HG02623 (cell line): ENCODE results near the gene SPATS2L.

Experiments
- ATAC-seq: cut with Tn5 transposase; IDR thresholded peaks from one replicate; pipeline ENCODE4 v1.9.1; 2021; ENCODE audit warnings: moderate library complexity; ENCODE audit not compliant: unreplicated experiment

SPATS2L gene

GRCh38 chr2:200438251-200438650 lies 131.8 kb downstream of the SPATS2L start:
- ATAC-seq, result no peak

DNA sequence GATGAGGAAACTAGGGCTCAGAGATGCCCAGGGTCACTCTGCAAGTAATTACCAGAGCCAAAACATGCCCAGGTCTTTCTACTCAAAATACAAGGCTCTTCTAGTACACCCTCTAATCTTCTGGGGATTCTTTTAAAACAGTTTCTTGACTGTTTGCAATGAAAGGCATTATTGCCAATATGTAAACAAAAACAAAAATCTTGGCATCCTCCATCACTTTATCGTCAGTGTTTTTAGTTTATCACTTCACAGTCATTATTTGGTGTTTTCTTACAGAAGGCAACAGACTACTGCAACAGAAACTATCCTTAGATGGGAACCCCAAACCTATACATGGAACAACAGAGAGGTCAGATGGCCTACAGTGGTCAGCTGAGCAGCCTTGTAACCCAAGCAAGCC lies 132.4 kb downstream of the SPATS2L start:
- ATAC-seq, result no peak

GRCh38 chr2:200439981-200440380 lies 133.5 kb downstream of the SPATS2L start:
- ATAC-seq, result no peak

- no peak for ATAC-seq
Measured at GRCh38 chr2:200442471-200442870, 136.0 kb downstream of the SPATS2L start.

- ATAC-seq, result no peak
Measured at GRCh38 chr2:200443376-200443775, 136.9 kb downstream of the SPATS2L start.

- ATAC-seq, result no peak
Measured at GRCh38 chr2:200443916-200444315, 137.4 kb downstream of the SPATS2L start.

DNA sequence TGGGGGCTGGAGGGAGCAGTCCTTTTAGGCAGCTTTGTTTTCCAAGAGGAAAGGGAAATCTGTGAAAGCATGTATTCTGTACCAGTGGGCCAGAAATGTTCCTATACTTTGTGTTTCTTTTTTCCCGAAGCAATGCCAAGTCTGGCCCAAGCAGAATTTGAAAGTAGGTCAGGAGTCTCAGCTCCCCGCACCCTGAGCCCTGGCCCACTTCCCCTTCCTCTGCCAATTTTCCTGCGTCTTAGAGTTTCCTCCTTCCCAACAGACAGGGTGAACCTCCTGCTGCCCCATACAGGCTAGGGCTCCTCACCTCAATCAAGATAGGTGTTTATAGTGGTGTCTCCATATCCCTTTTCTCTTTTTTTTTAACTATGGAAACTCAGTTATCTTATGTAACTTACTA lies 138.0 kb downstream of the SPATS2L start:
- no peak for ATAC-seq

DNA sequence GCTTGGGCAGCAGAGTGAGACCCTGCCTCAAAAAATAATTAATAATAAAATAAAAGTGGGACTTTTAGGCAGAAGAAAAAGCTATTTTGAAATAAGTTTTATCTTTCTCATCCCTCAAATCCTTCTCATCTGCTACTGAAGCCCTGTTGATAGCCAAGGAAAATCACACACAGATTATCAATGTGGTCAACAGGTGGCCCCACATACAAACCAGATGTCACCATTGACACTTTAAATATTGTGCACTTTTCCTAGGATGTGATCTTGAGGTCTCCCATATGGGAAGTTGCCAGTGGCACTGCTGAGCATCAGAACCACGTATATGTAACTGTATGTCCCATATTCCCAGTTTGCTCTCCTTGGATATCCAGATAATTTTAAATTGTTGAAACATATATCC lies 138.8 kb downstream of the SPATS2L start:
- no peak for ATAC-seq

DNA sequence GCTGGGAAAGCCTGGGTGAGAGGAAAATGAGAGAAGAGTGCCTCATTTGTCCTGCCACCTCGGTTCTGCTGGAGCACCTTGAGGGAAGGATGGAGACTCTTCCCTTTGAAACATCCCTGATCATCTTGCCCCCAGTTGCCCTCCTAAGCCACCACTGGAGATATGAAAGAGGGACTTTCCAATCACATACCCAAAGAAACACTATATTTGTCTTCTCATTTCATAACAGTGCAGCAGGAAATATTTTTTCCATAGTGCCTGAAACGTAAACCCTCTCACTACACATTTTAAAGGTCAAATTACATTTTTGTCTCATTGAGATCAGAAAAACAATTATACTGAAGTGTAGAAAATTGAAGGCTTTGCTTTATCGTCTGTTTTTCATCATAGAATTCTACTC lies 140.1 kb downstream of the SPATS2L start:
- ATAC-seq, result no peak

- no peak for ATAC-seq
Measured at GRCh38 chr2:200447139-200447855, 140.8 kb downstream of the SPATS2L start.

- ATAC-seq, result no peak
Measured at GRCh38 chr2:200448455-200448854, 142.0 kb downstream of the SPATS2L start.

GRCh38 chr2:200449149-200449548 lies 142.7 kb downstream of the SPATS2L start:
- no peak for ATAC-seq

DNA sequence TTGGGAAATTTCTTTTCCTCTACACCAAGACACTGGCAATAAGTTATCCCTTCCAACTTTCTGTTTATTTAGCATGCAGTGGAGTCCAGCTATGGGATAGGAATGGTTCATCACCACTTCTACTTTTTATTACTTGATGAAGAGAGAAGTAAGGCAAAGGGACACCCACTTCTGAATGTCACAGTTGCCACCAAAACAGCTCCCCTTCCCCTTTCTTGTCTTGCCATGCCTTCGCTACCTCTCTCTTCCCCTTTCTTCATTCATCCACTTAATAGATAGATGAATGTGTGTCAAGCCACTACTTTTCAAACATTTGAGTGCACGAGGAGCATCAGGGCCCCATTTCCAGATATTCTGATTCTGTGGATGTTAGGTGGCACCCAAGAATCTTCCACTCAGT lies 143.8 kb downstream of the SPATS2L start:
- no peak for ATAC-seq

GRCh38 chr2:200451511-200451910 lies 145.0 kb downstream of the SPATS2L start:
- ATAC-seq, result peak; percentile 32

DNA sequence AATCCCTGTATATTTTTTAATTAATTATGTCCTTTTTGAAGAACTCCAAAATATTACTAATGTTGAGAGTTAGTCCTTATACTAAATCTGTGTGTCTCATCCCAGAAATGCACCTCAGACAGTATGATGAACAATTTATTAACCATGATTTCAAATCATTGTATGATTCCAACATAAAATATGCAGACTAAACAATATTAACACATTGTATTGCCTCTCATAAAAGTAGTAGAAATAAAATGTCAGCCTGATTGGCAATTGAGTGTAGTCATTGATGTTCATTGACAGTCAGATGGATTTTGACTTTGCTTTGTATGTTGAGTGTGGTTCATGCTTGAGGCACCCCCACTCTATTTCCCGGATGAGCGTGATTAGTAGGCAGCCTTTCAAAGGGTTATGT lies 145.9 kb downstream of the SPATS2L start:
- no peak for ATAC-seq

DNA sequence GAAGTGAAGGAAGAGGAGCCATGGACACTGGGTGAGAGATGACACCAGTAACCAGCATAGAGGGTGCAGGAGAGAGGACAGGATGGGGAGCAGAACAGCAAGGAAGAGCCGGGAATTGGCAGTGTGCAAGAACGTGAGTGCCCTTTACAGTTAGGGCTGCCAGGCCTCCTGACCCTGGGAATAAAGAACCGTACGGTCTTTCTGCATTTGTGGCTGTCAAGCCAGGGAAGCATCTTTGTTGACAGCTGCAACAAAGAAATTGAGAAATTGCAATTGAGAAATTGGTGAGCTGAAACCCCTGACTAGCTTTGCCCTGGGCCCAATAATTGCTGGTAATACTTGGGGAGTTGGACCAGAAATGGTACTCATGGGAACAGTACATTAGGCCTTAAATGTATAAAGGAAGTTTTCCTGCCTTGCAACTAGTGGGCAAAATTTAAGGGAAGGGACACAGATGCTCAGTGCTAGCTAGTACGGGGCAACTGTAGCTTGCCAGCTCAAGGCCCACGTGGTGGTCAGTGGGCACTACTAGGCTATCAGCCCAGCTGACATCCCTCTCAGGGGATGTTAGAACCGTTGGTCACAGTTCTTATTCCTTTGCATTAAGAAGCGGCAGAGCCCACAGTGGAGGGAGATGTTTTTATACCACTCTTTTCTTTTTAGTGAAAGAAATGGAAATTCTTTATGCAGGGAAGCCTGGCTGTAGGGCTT lies 146.8 kb downstream of the SPATS2L start:
- ATAC-seq, result no peak

- no peak for ATAC-seq
Measured at GRCh38 chr2:200453853-200454534, 147.5 kb downstream of the SPATS2L start.

GRCh38 chr2:200454927-200455801 lies 148.7 kb downstream of the SPATS2L start:
- ATAC-seq, result peak; percentile 64

DNA sequence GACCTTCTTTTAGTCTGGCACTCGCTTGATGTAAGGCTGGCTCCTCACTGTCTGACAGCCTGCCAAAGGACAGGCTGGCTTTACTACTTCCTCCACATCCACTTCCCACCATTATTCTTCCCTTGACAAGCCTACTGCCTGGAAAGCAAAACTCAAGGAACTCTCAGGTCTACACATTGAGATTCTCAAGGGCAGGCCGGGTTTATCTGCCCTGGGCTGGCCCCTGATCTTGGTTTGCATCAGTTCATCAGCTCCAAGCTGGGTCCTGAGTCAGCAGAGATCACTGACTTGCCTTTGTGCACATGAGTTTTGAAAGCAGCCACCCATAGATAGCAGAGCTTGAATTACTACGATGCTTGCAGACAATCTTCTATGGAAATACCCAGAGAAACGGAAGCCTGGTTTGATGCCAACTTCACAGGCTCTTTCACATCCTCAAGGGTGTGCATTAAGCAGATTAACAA lies 149.5 kb downstream of the SPATS2L start:
- peak; percentile 42 for ATAC-seq

- no peak for ATAC-seq
Measured at GRCh38 chr2:200456567-200456966, 150.1 kb downstream of the SPATS2L start.

GRCh38 chr2:200459101-200459500 lies 152.6 kb downstream of the SPATS2L start:
- ATAC-seq, result no peak
